Measurements from ENCODE around the gene FKBP2. TPM values are rescaled to one million over a fixed set of nuclear protein-coding genes. Genes with fewer than 3 reads are reported as not detected.

The FKBP2 gene
- total RNA-seq, 1 donor from 2014 or later: 48.2 TPM

DNA sequence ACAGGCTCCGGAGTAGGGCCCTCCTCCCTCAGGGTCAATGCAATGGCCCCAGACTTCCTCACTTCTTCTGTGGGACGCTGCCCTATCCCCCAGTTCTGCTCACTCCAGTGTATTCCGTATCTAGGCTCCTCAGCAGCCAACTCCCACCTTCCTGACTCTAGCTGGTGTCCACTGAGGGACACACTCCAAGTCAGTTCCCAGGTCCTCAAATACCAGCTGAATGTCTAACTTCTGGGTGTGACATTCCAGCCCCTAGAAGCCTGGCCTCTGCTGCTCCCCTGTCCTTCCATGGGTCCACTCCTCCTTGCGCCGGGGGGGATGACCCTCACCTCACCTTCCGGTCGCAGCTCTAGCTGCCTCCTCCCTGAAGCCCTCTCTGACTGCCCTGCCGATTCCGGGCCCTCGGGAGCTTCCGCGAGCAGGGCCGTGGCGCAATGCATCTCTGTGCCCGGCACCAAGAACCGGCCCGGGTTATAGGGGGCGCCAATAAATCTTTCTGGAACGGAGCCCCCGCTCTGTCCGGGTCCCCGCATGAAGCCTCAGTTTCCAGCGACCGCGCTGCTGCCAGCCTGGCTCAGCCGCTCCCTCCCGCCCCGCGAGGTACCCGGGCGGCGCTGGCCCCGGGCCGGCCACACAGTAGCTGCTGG is 28.1 kb downstream of the FKBP2 start:
- Histone ChIP-seq H3K27me3 (ENCODE audit: low read depth) (no peaks in the 10 kb centered on the region), H3K27ac (peak overlapping the region; percentile 99), H3K36me3 (peaks cover 33% of the 10 kb centered on the region), H3K9me3 (no peaks in the 10 kb centered on the region), H3K4me1 (peaks cover 40% of the 10 kb centered on the region), H3K4me3 (peak overlapping the region; percentile 95)
- ATAC-seq (peak; percentile 31 to 48), DNase-seq (peak; percentile 84)
- intact Hi-C loops (cut with DNase I): no loop called here
- no peak for TF ChIP-seq CTCF (IDR thresholded peaks at IDR 0.05)

- peaks cover 40% of the 10 kb centered on the region for H3K4me1 ChIP-seq
- peak overlapping the region; percentile 95 for H3K4me3 ChIP-seq
- H3K27me3 ChIP-seq (ENCODE audit: low read depth): no peaks in the 10 kb centered on the region
- H3K27ac ChIP-seq: peak overlapping the region; percentile 99
- peak; percentile 19 for TF ChIP-seq CTCF (IDR thresholded peaks at IDR 0.05)
- H3K9me3 ChIP-seq: no peaks in the 10 kb centered on the region
- ATAC-seq: peak; percentile 89 to 94
- intact Hi-C loops (cut with DNase I): no loop called here
- peaks cover 27% of the 10 kb centered on the region for H3K36me3 ChIP-seq
- DNase-seq: peak; percentile 98
These were observed 28.8 kb downstream of the FKBP2 start for GRCh38 chr11:64269540-64270220.

DNA sequence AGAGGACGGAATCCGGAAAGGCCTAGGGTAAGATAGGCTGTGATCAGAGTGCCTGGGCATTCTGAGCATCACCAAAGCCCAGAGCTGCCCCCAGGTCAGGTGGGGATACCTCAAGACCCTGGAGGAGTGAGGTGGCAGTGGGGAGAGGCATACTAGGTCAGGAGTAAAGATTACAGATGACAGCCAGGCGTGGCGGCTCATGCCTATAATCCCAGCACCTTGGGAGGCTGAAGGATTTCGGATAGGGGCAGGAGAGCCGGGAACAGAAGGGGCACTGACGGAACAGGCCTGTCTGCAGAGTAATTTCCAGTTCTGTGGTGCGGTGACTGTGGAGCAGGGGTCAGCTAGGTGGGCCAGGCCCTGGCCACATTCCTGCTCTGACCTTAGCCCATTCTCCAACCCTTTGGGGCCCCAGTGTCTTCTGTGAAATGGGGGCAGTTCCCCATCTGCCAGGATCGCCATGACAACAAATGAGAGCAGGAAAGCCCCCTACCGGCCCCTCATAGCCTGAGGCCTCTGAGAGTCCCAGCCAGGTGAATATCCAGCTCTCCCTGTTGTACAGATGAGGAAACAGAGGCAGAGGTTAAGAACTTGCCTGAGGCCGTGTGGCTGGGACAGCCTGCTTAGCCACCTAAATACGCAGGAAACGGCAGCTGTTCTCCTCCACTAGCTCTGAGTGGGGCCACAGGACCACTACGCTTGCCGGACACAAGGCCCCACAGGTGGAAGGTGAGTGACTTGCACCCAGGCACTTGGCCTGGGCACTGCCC is 34.3 kb downstream of the FKBP2 start:
- Histone ChIP-seq H3K9me3 (no peaks in the 10 kb centered on the region), H3K36me3 (peaks cover 38% of the 10 kb centered on the region), H3K4me1 (peaks cover 14% of the 10 kb centered on the region), H3K4me3 (no peak overlapping the region), H3K27ac (no peak overlapping the region), H3K27me3 (ENCODE audit: low read depth) (no peaks in the 10 kb centered on the region)
- intact Hi-C loops (cut with DNase I): no loop called here
- TF ChIP-seq CTCF (IDR thresholded peaks at IDR 0.05): no peak
- DNase-seq: no peak
- ATAC-seq: no peak

DNA sequence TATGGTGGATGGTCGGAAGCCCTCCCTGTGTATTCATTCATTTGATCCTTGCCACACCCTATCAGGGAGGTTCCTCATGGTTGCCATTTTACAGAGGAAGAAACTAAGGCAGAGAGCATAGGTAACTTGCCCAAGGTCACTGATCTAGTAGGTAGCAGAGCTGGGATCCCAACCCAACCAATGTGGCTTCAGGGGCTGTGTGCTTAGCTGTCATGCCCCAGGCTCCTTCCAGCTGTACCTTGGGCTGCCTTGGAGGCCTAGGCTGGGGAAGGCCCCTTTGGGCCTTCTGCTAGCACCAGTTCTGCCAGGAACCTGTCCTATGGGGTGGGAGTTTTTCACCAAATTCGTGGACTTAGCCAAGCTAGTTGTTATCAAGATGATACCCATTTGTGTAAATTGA is 34.9 kb downstream of the FKBP2 start:
- Histone ChIP-seq H3K9me3 (no peaks in the 10 kb centered on the region), H3K36me3 (peaks cover 41% of the 10 kb centered on the region)
- intact Hi-C loops (cut with DNase I): no loop called here

More for the DNA sequence above, 34.9 kb downstream of the FKBP2 start:
- H3K27me3 ChIP-seq (ENCODE audit: low read depth): no peaks in the 10 kb centered on the region
- H3K4me1 ChIP-seq: peaks cover 14% of the 10 kb centered on the region
- no peak for ATAC-seq
- no peak for TF ChIP-seq CTCF (IDR thresholded peaks at IDR 0.05)
- no peak for DNase-seq
- H3K27ac ChIP-seq: no peak overlapping the region
- no peak overlapping the region for H3K4me3 ChIP-seq

All from lower lobe of right lung (tissue), 2 donors.